MCF 10A (cell line): ENCODE results near the gene C10orf143. TPM values are rescaled to one million over a fixed set of nuclear protein-coding genes. Genes with fewer than 3 reads are reported as not detected.

ENCODE experiments used
- BruUV-seq: library from RNA; stranded (reverse); fragments of 400-500 nt; replicated peaks from 2 replicates; lab custom pipeline; 2021; lab: Mats Ljungman, UMichigan
- CTCF ChIA-PET: fragments of 300-600 bp; sonication (Branson Sonifier 250); formaldehyde crosslinking; extraction: SDS; loops from one replicate; lab custom pipeline; 2021; ENCODE audit warnings: antibody characterized with exemption, inconsistent platforms; lab: Yijun Ruan, JAX
- POLR2A ChIA-PET: fragments of 300-600, 350-650 bp; sonication (Branson Sonifier 250); formaldehyde crosslinking; extraction: SDS; loops from one replicate; lab custom pipeline; 2020; ENCODE audit warnings: antibody characterized with exemption, inconsistent platforms; lab: Yijun Ruan, JAX
- DNase-seq: peaks from one replicate; pipeline ENCODE4 v3.0.0-alpha.2; 2018; ENCODE audit not compliant: unreplicated experiment
- H3K27ac Mint-ChIP-seq: one replicate; pipeline ENCODE4 v1.8.0; 2022; ENCODE audit warnings: mild to moderate bottlenecking, low read depth, mixed read lengths; ENCODE audit not compliant: unreplicated experiment
- H3K27me3 Mint-ChIP-seq: one replicate; pipeline ENCODE4 v1.8.0; 2022; ENCODE audit warnings: mixed read lengths; ENCODE audit not compliant: insufficient read depth, unreplicated experiment
- H3K36me3 Mint-ChIP-seq: one replicate; pipeline ENCODE4 v1.8.0; 2022; ENCODE audit warnings: mild to moderate bottlenecking, moderate library complexity, mixed read lengths; ENCODE audit not compliant: insufficient read depth, unreplicated experiment
- H3K4me1 Mint-ChIP-seq: one replicate; pipeline ENCODE4 v1.8.0; 2022; ENCODE audit warnings: mixed read lengths; ENCODE audit not compliant: insufficient read depth, unreplicated experiment
- H3K4me3 Mint-ChIP-seq: one replicate; pipeline ENCODE4 v1.8.0; 2022; ENCODE audit warnings: mild to moderate bottlenecking, moderate library complexity, mixed read lengths; ENCODE audit not compliant: unreplicated experiment
- H3K9me3 Mint-ChIP-seq: one replicate; pipeline ENCODE4 v1.8.0; 2022; ENCODE audit warnings: mixed read lengths; ENCODE audit not compliant: unreplicated experiment
- intact Hi-C: fragments of 100-400 bp; cut with micrococcal nuclease; formaldehyde crosslinking; loops from 2 replicates; pipeline ENCODE4 v1.14.1; 2022
- total RNA-seq: library from RNA; stranded (reverse); gene quantifications from 2 replicates; pipeline ENCODE4 v1.2.3, GENCODE V29; 2022
- TF ChIP-seq, protein P1 (sequence below): fragments of 200-600 bp; IDR thresholded peaks from one replicate; pipeline ENCODE4 v1.8.0; 2022; ENCODE audit warnings: antibody characterized with exemption, mild to moderate bottlenecking; ENCODE audit not compliant: unreplicated experiment

C10orf143 gene
- total RNA-seq, 1 experiment from 2014 or later: 4.9 TPM

DNA sequence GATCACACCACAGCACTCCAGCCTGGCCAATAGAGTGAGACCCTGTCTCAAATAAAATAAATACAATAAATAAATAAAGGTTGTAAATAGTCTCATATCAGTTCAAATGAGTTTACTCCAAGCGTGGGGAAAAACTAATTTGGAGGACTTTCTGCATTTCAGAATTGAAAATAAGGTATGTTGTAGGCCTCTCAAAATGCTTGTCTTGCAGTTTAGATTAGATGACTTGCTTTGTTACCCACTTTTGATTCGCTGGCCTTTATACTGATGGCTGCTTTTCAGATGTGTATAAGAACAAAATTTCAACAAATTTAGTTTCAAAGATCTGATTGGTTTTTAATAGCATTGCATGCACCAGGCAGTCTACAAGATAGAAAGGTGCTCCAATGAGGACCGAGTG is 2.2 kb upstream of the C10orf143 start:
- POLR2A ChIA-PET: interaction anchor here (5.0 kb wide), 1 partner anchor 24 kb away, joined by 275 read pairs; the partner anchor contains the start of gene GLRX3
- intact Hi-C loops: no loop called here
- no peak overlapping the region for H3K4me3 Mint-ChIP-seq
- no peaks in the 10 kb centered on the region for H3K27me3 Mint-ChIP-seq
- H3K27ac Mint-ChIP-seq: no peak overlapping the region
- TF ChIP-seq, protein P1, sequence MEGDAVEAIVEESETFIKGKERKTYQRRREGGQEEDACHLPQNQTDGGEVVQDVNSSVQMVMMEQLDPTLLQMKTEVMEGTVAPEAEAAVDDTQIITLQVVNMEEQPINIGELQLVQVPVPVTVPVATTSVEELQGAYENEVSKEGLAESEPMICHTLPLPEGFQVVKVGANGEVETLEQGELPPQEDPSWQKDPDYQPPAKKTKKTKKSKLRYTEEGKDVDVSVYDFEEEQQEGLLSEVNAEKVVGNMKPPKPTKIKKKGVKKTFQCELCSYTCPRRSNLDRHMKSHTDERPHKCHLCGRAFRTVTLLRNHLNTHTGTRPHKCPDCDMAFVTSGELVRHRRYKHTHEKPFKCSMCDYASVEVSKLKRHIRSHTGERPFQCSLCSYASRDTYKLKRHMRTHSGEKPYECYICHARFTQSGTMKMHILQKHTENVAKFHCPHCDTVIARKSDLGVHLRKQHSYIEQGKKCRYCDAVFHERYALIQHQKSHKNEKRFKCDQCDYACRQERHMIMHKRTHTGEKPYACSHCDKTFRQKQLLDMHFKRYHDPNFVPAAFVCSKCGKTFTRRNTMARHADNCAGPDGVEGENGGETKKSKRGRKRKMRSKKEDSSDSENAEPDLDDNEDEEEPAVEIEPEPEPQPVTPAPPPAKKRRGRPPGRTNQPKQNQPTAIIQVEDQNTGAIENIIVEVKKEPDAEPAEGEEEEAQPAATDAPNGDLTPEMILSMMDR: no peak
- H3K4me1 Mint-ChIP-seq: peaks cover 15% of the 10 kb centered on the region
- CTCF ChIA-PET: no interaction called here
- H3K9me3 Mint-ChIP-seq: peaks cover 7% of the 10 kb centered on the region
- no peaks in the 10 kb centered on the region for H3K36me3 Mint-ChIP-seq
- no peak for DNase-seq
- BruUV-seq: no TSS peak

DNA sequence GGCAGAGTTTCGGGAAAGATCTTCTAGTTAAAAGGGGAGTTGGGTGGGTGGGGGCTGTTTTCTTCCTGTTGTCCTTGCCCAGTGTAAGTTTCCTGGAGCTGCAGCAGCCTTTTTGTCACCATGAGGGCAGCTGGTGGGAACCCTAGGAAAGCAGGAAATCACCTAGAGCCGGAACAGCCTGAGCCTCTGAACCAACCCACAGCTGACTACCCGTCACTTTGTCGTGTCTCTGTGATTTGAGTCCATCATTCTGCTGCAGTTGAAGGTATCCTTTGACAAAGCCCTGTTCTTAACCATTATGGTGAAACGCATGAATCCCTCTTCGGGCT is 1.2 kb upstream of the C10orf143 start:
- Mint-ChIP-seq H3K4me3 (peak overlapping the region; percentile 85), H3K27ac (peak overlapping the region; percentile 88)
- CTCF ChIA-PET: interaction anchor here (0.6 to 4.7 kb wide), 5 partner anchors 17 to 1848 kb away, joined by 3 to 64 read pairs (median 3); partner anchors contain the start of gene GLRX3

DNA sequence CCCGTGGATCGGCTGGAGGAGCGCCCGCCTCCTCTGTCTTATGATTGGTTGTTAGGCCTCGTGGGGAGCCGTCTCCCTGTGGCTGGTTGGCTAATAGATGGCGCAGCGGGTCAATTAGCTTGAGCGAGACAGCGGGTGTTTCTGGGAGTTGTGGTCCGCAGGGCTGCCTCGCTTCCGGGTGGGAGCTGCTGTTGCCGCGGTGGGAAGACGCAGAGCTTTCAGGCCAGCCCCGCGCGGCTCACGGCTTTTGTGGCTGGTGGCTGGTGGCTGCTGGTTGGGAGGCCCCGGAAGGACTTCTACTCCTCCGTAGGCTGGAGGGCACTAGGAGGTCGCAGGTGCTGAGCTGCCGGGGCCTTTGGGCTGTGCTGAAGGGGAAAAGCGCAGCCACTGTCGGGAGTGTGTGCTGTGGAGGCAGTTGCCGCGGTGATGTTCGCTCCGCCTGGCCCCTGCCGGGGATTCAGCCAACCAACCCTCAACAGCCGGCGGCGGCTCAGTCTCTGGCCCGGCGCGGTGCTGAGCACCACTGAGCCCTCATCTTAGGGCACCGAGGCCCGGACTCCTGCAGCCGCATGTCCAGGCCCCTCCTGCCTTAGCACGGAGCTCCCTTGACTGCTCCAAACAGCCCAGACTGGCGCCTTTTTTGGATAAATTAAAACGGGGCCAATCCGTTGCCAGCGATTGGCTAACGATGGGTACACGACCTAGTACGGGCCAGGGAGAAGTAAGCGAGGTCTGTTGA is 652 bp upstream of the C10orf143 start:
- Mint-ChIP-seq H3K27ac (peak overlapping the region; percentile 88), H3K36me3 (peaks cover 7% of the 10 kb centered on the region), H3K9me3 (no peaks in the 10 kb centered on the region), H3K4me1 (peaks cover 15% of the 10 kb centered on the region), H3K4me3 (peak overlapping the region; percentile 85), H3K27me3 (no peaks in the 10 kb centered on the region)
- ChIA-PET CTCF (interaction anchor here (0.6 to 4.7 kb wide), 10 partner anchors 12 to 1848 kb away, joined by 3 to 64 read pairs (median 3); partner anchors contain the start of gene GLRX3), POLR2A (interaction anchor here (0.6 to 5.0 kb wide), 24 partner anchors 10 to 1843 kb away, joined by 3 to 275 read pairs (median 4); partner anchors contain the start of genes GLRX3 and MGMT)
- TF ChIP-seq, protein P1: no peak
- peak; percentile 98 for DNase-seq
- BruUV-seq: TSS peak; percentile 79
- intact Hi-C loops: loop anchor here (1.0 to 2.0 kb wide), 2 partner anchors 25 to 566 kb away; partner anchors contain the start of gene GLRX3

More for the DNA sequence above, 1.2 kb upstream of the C10orf143 start:
- intact Hi-C loops: loop anchor here (1.0 to 2.0 kb wide), 2 partner anchors 24 to 567 kb away; partner anchors contain the start of gene GLRX3
- no peaks in the 10 kb centered on the region for H3K9me3 Mint-ChIP-seq
- TF ChIP-seq, protein P1: no peak
- peaks cover 15% of the 10 kb centered on the region for H3K4me1 Mint-ChIP-seq
- POLR2A ChIA-PET: interaction anchor here (0.6 to 5.0 kb wide), 13 partner anchors 10 to 1777 kb away, joined by 3 to 275 read pairs (median 6); partner anchors contain the start of genes GLRX3 and MGMT
- no TSS peak for BruUV-seq
- H3K27me3 Mint-ChIP-seq: no peaks in the 10 kb centered on the region
- no peak for DNase-seq
- H3K36me3 Mint-ChIP-seq: peaks cover 7% of the 10 kb centered on the region

DNA sequence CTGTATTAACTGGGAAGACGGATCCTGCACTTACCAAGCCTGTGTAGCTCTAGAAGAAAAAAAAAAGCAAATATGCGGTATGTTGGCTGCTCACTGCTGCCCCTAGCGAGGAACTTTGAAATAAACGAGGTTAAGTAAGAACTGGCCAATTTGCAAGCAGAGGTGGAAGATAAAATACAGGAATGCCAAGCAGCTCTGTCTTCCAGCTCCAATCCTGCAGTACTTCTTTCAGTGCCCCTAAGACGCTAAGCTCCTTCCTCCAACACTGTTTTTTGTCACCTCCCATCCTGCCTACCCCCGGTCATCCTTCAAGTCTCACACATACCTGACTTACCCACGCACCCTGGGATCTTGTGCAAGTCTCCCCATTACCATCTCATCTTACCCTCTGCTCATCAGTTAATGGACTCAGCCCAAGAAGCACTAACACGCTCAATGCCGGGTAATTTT is 809 bp downstream of the C10orf143 start:
- Mint-ChIP-seq H3K27ac (peak overlapping the region; percentile 88), H3K27me3 (no peaks in the 10 kb centered on the region), H3K4me1 (peaks cover 15% of the 10 kb centered on the region), H3K4me3 (peak overlapping the region; percentile 85), H3K36me3 (peaks cover 7% of the 10 kb centered on the region), H3K9me3 (no peaks in the 10 kb centered on the region)
- TF ChIP-seq, protein P1: peak; percentile 68
- peak; percentile 85 for DNase-seq
- intact Hi-C loops: loop anchor here (2.0 kb wide), 1 partner anchor 565 kb away; no protein-coding TSS in a partner anchor
- ChIA-PET POLR2A (interaction anchor here (0.6 to 5.0 kb wide), 28 partner anchors 8 to 1986 kb away, joined by 3 to 275 read pairs (median 4); partner anchors contain the start of gene GLRX3), CTCF (interaction anchor here (0.5 to 4.7 kb wide), 33 partner anchors 10 to 1919 kb away, joined by 3 to 64 read pairs (median 4); partner anchors contain the start of gene GLRX3)
- TSS peak; percentile 74 for BruUV-seq
